HG03457 (cell line): Measurements from ENCODE around the gene FBXO8.

Experiments
- ATAC-seq: cut with Tn5 transposase; IDR thresholded peaks from one replicate; pipeline ENCODE4 v1.9.1; 2021; ENCODE audit warnings: moderate number of reproducible peaks; ENCODE audit not compliant: unreplicated experiment

Gene FBXO8

DNA sequence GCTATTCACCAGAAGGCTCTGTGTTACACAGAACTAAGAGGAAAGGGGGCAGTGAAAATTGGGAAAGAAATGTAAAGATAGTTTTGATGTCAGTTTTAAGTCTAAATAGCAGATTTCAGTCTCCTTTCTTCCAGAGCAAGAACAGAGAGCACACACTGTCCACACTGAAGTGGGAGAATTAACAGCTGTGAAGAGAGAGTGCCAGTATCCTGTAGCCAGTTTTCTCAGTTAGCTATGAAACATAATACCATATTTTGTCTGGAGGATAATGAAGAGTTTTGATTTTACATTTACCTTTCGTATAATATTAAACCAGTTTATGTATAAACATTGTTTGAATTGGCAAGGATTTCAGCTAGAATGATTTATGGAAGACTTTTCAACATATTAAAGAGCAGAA, 35.1 kb downstream of the FBXO8 start:
- no peak for ATAC-seq

- ATAC-seq = no peak
Observed at GRCh38 chr4:174245714-174246113, 37.8 kb downstream of the FBXO8 start.

DNA sequence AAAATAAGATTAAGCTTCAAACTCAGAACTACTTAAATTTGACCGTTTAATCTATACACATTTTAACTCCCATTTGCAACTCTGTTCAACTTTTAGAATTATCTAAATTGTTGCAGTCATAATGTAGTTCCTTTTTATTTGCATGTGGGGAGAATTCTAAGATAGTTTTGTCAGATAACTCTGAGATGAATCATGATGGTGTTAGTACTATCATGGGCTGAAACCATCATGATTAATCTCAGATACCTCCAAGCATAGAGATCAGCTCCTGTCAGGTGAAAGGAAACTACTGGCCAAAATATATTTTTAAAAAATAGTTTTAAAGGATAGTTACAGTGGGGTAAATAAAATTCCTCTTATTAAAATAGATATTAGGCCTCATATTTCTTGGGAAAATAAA, 39.0 kb downstream of the FBXO8 start:
- ATAC-seq = peak; percentile 54

DNA sequence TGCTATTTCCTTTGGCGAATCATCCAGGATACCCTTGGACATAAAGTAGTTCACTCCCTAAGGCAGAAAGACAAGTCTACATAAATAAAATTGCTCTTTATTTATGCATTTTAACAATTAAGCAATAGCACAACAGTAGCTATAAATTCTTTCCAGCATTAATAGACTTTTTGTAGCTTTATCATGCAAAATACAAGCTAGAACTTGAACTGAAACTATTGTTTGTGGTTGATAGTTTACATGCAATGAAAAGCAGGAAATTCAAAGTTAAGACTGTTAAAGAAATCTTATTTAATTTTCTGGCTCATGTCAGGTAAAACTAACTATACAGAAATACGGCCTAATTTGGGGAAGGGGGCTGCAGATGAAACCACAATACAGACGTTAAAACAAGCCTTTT, 42.3 kb downstream of the FBXO8 start:
- ATAC-seq = no peak

GRCh38 chr4:174236359-174236758, 47.1 kb downstream of the FBXO8 start:
- ATAC-seq = no peak

DNA sequence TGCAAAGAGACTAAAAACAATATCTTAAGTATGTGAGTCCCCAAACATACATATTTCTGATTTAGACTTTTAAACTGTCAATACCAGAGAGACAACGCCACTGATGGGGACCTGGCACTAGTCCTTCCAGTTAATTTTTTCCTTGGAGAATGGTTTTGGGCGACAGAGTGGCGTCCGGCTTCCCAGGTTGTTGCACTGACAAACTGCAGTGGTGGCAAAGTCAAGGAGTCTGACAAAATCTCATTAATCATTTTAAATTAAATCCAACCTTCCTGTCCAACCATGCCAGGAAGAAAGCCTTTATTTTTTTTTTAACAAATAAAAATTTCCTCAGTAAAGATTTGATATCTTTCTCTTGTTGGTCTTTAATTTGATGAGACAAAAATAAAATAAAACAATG, 52.8 kb downstream of the FBXO8 start:
- ATAC-seq = no peak

GRCh38 chr4:174230148-174230547, 53.3 kb downstream of the FBXO8 start:
- no peak for ATAC-seq

- no peak for ATAC-seq
Observed at GRCh38 chr4:174228988-174229387, 54.5 kb downstream of the FBXO8 start.

DNA sequence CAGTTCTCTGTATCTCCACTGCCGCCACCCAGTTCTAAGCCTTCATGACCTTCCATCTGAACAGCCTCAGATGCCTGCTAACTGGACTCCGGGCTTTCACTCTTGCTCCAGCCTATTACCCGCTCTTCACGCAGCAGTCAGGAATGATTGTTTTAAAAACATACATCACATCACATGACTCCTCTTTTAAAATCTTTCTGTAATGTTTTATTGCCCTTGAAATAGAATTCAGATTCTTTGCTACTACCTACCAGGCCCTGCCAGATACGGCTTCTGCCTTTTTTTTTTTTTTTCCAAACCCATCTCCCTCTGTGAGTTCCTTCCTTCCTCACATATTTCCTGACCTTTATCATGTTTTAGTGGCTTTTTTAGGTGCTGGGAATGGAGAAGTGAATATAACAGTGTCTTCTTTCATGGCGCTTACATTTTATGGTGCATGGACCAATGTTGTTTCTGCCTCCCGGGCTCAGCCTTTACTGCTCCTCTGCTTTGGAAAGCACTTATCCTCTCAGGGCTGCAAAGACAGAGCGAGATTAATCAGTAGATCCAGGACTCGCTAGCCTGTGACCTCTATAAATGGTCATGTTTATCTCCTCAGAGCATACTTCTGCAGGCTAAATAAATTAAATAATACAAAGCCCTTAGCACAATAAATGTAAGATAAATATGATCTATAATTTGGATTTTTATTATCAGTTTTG, 58.0 kb downstream of the FBXO8 start:
- no peak for ATAC-seq

- ATAC-seq = no peak
Observed at GRCh38 chr4:174224550-174224949, 58.9 kb downstream of the FBXO8 start.

- peak; percentile 66 for ATAC-seq
Observed at GRCh38 chr4:174222266-174222872, 61.1 kb downstream of the FBXO8 start.

- ATAC-seq = no peak
Observed at GRCh38 chr4:174218127-174218790, 65.2 kb downstream of the FBXO8 start.

DNA sequence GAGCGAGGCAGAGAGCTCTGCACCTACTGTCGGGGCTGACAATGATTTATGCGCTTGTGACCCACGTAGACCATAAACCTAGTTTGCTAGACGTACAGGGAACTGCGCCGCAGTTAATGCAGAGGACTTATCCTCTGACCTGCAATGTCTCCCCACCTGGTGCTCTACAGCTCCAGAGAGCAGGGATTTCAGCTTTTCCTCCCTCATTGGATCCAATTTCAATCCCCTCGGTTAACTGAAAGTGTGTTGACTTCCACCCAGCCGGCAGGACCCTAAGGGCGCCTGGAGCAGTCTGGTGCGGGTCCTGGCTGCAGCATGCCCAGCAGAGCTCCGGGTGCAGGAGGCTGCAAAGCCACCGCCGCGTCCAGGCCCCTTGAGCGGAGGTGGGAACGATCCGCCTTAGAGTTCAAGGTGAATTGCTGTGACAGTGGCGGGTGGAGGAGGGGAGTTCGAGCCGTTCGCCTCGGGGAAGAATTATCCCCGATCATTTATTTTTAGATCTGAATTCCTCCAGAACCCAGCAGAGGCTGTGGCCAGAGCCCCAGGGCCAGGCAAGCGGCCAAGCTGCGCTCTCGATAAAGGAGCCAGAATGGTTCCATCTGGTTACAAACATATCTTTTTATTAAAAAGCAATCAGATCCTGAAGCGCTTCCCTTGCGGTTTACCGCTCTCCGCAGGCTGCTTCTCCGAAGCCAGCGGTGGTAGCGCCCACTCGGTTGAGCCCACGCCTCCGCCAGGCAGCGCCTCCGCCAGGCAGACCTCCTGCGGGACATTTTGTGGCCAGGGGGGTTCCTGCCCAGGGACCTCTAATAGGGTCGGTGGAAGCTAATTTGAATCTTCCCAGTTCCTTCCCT, 66.0 kb downstream of the FBXO8 start:
- ATAC-seq = no peak

DNA sequence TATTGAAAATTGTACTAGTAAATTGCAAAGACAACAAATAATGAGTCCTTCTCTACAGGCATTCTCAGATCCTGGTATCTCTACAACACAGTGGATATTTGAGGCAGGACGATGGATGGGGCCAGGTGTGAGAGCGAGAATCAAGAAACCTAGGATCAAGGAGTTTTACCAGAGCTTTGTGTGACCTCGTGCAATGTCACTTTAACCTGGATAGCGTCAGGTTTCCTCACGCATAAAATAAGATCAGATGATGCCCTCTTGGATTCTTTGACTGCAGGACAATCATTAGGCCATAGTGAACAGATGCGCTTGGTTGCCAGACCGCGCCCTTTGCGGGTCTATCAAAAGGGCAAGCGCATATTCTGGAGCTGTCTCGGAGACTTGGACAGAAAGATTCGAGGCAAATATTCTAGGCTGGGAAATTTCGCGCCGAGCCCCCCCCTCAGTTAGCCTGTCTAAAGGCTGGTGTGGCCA, 66.6 kb downstream of the FBXO8 start:
- no peak for ATAC-seq

- ATAC-seq = no peak
Observed at GRCh38 chr4:174215961-174216680, 67.3 kb downstream of the FBXO8 start.

DNA sequence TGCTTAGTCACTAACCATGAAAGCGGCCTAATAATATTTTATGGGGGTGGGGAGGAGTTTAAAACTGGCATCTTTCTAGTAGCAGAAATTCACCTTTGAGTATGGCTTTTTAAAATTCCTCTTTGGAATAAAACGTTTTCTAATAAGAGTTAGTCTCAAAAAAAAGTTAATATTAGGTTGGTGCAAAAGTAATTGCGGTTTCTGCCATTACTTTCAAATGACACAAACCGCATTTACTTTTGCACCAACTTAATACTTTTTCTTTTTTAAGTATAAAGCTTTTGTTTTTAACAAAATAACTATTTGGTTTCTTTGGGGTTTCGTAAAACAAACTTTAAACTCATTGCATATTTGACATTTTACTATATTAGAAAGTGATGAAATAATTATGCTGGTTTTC, 68.4 kb downstream of the FBXO8 start:
- no peak for ATAC-seq

DNA sequence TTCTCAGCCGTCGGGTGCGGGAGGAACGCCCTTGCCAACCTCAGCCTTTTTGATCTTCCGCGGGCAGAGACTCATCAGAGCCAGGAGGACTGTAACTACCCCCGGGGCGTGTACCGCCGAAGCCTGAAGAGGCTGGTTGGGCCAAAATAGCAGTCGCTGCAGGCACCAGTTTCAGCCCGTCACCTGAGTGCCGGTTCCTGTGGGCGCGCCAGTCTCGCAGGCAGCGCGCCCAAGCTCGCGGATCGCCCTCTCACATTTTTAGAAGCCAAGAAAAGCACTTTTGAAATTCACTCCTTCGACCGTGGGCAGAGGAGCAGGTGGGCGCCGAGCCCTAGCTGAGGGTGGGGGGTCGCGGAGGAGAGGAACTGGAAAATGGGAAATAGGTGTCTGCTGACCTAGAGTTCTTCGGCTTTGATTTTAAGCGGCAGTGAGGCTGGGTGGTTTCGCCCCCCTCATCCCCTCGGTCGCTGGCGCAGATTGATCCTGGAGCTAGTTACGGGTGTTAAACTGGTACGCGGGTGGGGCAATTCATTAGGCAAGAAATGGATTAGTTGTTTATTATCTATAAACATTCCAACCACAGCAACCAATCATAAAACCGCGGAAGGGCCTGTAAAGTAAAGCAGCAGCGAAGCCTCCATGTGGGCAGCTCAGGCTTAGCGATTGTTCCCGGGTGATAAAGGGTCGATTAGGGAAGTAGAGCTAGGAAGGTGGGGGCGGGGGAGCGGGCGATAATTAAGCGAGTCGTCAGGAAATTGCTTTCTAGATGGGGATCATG, 69.2 kb downstream of the FBXO8 start:
- ATAC-seq = no peak

DNA sequence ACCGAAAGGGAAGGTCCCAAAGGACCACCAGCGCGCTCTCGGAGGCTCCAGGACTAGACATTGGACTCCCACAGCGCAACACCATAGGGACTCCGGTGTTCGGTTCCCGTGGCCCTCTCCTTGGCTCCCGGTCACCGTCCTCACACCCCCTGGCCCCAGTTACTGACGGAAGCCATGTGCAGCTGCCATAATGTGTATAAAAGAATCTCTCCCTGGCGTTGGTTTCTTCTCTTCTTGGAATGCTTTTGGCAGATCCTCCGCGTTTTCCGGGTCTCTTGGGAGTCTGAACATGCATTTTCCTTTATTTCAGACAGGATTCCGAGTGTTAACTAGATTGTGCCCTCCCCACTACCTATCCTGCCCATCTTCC, 69.8 kb downstream of the FBXO8 start:
- no peak for ATAC-seq

- ATAC-seq = no peak
Observed at GRCh38 chr4:174212061-174212460, 71.4 kb downstream of the FBXO8 start.

- ATAC-seq = no peak
Observed at GRCh38 chr4:174211622-174212044, 71.8 kb downstream of the FBXO8 start.
